Transverse colon (tissue), 4 donors: ENCODE results near the gene DBNL. TPM values are rescaled to one million over a fixed set of nuclear protein-coding genes. Genes with fewer than 3 reads are reported as not detected.

ENCODE experiments used
- DNase-seq: peaks from one replicate; pipeline ENCODE4 v3.0.0-alpha.2; 2019
- H3K27ac ChIP-seq, 4 donors: fragments of 200-600 bp; sonication (generic); 2 replicates each; pipeline ENCODE4 v1.5.1; 2016 to 2018; ENCODE audit warnings: inconsistent platforms in 4 of 4
- H3K27me3 ChIP-seq: fragments of 200-600 bp; sonication (generic); 2 replicates; pipeline ENCODE4 v1.5.1; 2017; ENCODE audit warnings: inconsistent platforms
- H3K36me3 ChIP-seq, 4 donors: fragments of 200-600 bp; sonication (generic); 2 replicates each; pipeline ENCODE4 v1.5.1; 2017 to 2019; ENCODE audit warnings: inconsistent platforms in 4 of 4
- H3K4me1 ChIP-seq, 4 donors: fragments of 200-600 bp; sonication (generic); 2 replicates each; pipeline ENCODE4 v1.5.1; 2017 to 2020; ENCODE audit warnings: inconsistent platforms in 4 of 4
- H3K4me3 ChIP-seq, 4 donors: fragments of 200-600 bp; sonication (generic); 1 replicate in 1 of 4; 2 replicates in 3 of 4; pipeline versions ENCODE4 v1.5.1 to v1.6.1; 2017 to 2019; ENCODE audit warnings: inconsistent platforms in 4 of 4
- H3K9me3 ChIP-seq, 2 donors: fragments of 200-600 bp; sonication (generic); 2 replicates each; pipeline ENCODE4 v1.5.1; 2017 to 2019; ENCODE audit warnings: inconsistent platforms in 2 of 2
- CTCF ChIP-seq, 5 experiments: fragments of 200-600 bp in 3 of 5; fragments of 450-650 bp in 2 of 5; sonication (generic) in 3 of 5; IDR thresholded peaks; 1 replicate in 2 of 5; 2 replicates in 3 of 5; pipeline ENCODE4 v1.5.1; 2016 to 2017; ENCODE audit warnings: antibody characterized with exemption in 5 of 5, inconsistent platforms in 3 of 5, mild to moderate bottlenecking in 2 of 5, moderate library complexity in 1 of 5
- EP300 ChIP-seq: sonication (generic); formaldehyde crosslinking; IDR thresholded peaks from one replicate; pipeline ENCODE4 v1.6.1; 2017; ENCODE audit warnings: antibody characterized with exemption, low read depth
- POLR2A ChIP-seq: fragments of 450-650 bp; IDR thresholded peaks from one replicate; pipeline ENCODE4 v1.6.1; 2016; ENCODE audit warnings: antibody characterized with exemption, mild to moderate bottlenecking, moderate library complexity
- POLR2AphosphoS5 ChIP-seq, 3 donors: sonication (generic); formaldehyde crosslinking; IDR thresholded peaks; one replicate each; pipeline ENCODE4 v1.6.1; 2016; ENCODE audit warnings: antibody characterized with exemption in 3 of 3
- WGBS, 2 donors: methylation state at CpG; one replicate each; pipeline ENCODE4 v1.1.5; 2018; ENCODE audit warnings: low coverage in 1 of 2; 5-methylcytosine and 5-hydroxymethylcytosine counted together
- in situ Hi-C, 4 donors: fragments of 200-750 bp; cut with MboI; loops; one replicate each; pipeline versions ENCODE4 v1.15.0 to v1.15.1; 2017; ENCODE audit warnings: low sequenced_read_pairs in 3 of 4, low pct_ligation_motif_present in 1 of 4, low pct_unique_long_range_greater_than_20kb in 1 of 4
- intact Hi-C: fragments of 100-400 bp; cut with DNase I; formaldehyde crosslinking; loops from one replicate; pipeline ENCODE4 v1.15.1; 2023; ENCODE audit warnings: low total_unique reads
- total RNA-seq, 4 donors: library from RNA; depleted of rRNA; stranded (reverse); fragments of >200 nt; gene quantifications; one replicate each; pipeline ENCODE4 v1.1.0, GENCODE V29; 2016

Gene DBNL
- total RNA-seq, 4 donors from 2014 or later, result 97.5 to 184 (median 137) TPM

GRCh38 chr7:44110719-44111635 lies 66.5 kb downstream of the DBNL start:
- no peak overlapping the region for H3K27ac ChIP-seq
- no peak for DNase-seq

More at GRCh38 chr7:44110719-44111635, 66.5 kb downstream of the DBNL start:
- Histone ChIP-seq H3K9me3 (no peaks in the 10 kb centered on the region), H3K4me3 (no peak overlapping the region), H3K36me3 (no peaks in the 10 kb centered on the region), H3K4me1 (peaks cover 0 to 2% (median 0%) of the 10 kb centered on the region in 4 donors), H3K27me3 (no peaks in the 10 kb centered on the region)
- TF ChIP-seq POLR2A (no peak), EP300 (no peak), CTCF (IDR thresholded peaks at IDR 0.05) (no peak), POLR2AphosphoS5 (IDR thresholded peaks at IDR 0.05) (no peak)
- in situ Hi-C loops (no loop called here), intact Hi-C loops (no loop called here)
- WGBS, 2 donors, result 73% methylated on average over 27 of the region's 27 CpGs; no CpG with 5 or more reads in 1 of the 2 donors

Other genes with a start within 250 kb of the DBNL start
- gene MRPS24, start 175.2 kb upstream of the DBNL start, total RNA-seq, result 100 to 1,000 TPM in 1 of 4 donors, 10 to 100 TPM in 3; 22.8 to 110 (median 73.4) TPM
- 10 to 100 TPM; 54.5 to 84.2 (median 58.2) TPM for gene URGCP, start 138.1 kb upstream of the DBNL start, total RNA-seq
- 10 to 100 TPM; 13.3 to 55.7 (median 15.5) TPM for gene UBE2D4, start 118.3 kb upstream of the DBNL start, total RNA-seq
- gene SPDYE1, start 46.8 kb upstream of the DBNL start, total RNA-seq, result not detected
- gene PGAM2, start 20.9 kb downstream of the DBNL start, total RNA-seq, result 1 to 10 TPM in 1 of 4 donors, not detected in 3; 9.7 TPM
- 100 to 1,000 TPM in 2 of 4 donors, 10 to 100 TPM in 2; 54.3 to 340 (median 81.1) TPM for gene POLM, start 37.8 kb downstream of the DBNL start, total RNA-seq
- 100 to 1,000 TPM in 1 of 4 donors, 10 to 100 TPM in 3; 33.9 to 151 (median 89.0) TPM for gene AEBP1, start 59.6 kb downstream of the DBNL start, total RNA-seq
- 10 to 100 TPM; 20.1 to 32.7 (median 22.7) TPM for gene POLD2, start 78.8 kb downstream of the DBNL start, total RNA-seq
- gene MYL7, start 96.6 kb downstream of the DBNL start, total RNA-seq, result not detected
- under 1 TPM in 2 of 4 donors, not detected in 2; 0.16 to 0.96 TPM for gene GCK, start 144.7 kb downstream of the DBNL start, total RNA-seq
- gene YKT6, start 156.3 kb downstream of the DBNL start, total RNA-seq, result 10 to 100 TPM; 46.6 to 80.1 (median 68.0) TPM